Mesothelial cell of epicardium (in vitro differentiated cells): Measurements from ENCODE around the gene PPP3CA. TPM values are rescaled to one million over a fixed set of nuclear protein-coding genes. Genes with fewer than 3 reads are reported as not detected.
"Not testable (repeated sequence)": the region's sequence is repeated elsewhere in the genome, so short reads cannot be mapped to it uniquely, and the experiment has no call there.

Experiments used
- DNase-seq, 2 experiments: peaks; one replicate each; pipeline ENCODE4 v3.0.0; 2021; ENCODE audit warnings: low spot score in 2 of 2; ENCODE audit not compliant: unreplicated experiment in 2 of 2
- H3K27ac Mint-ChIP-seq: 2 replicates; pipeline ENCODE4 v1.8.0; 2021; ENCODE audit warnings: mixed read lengths
- H3K27me3 Mint-ChIP-seq: 2 replicates; pipeline ENCODE4 v1.8.0; 2021; ENCODE audit warnings: low read depth, mixed read lengths
- H3K36me3 Mint-ChIP-seq: 2 replicates; pipeline ENCODE4 v1.8.0; 2021; ENCODE audit warnings: mixed read lengths
- H3K4me1 Mint-ChIP-seq: 2 replicates; pipeline ENCODE4 v1.8.0; 2021; ENCODE audit warnings: mixed read lengths
- H3K4me3 Mint-ChIP-seq: 2 replicates; pipeline ENCODE4 v1.8.0; 2021; ENCODE audit warnings: mild to moderate bottlenecking, moderate library complexity, mixed read lengths
- H3K9me3 Mint-ChIP-seq: 2 replicates; pipeline ENCODE4 v1.8.0; 2021; ENCODE audit warnings: mixed read lengths
- CTCF ChIP-seq: fragments of 200-600 bp; sonication (generic); IDR thresholded peaks from one replicate; pipeline ENCODE4 v1.5.0; 2021; ENCODE audit warnings: antibody characterized with exemption; ENCODE audit not compliant: unreplicated experiment
- total RNA-seq: library from RNA; stranded (reverse); gene quantifications from 3 replicates; pipeline ENCODE4 v1.2.1, GENCODE V29; 2021

Gene PPP3CA
- total RNA-seq, 1 donor from 2014 or later = 23.5 TPM

DNA sequence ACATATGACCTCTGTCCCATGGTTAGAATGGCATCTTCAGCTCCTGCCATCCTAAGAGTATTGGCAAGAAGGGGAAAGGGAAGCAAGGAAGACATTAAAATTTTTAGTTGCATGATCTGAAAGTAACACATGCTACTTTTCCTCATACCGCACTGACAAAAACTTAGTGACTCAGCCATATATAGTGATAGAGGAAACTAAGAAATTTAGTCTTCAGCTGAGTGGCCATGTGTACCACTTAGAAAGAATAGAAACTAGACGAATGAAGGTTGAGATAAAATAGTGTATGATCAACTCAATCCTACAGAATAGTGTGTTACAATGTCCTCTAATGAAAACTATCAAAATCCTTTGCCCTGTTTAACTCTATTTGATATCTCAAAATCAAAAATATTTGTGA, 164.1 kb downstream of the PPP3CA start:
- Mint-ChIP-seq H3K4me3 (no peak overlapping the region), H3K27ac (no peak overlapping the region), H3K4me1 (no peaks in the 10 kb centered on the region), H3K9me3 (peaks cover 17% of the 10 kb centered on the region), H3K36me3 (peaks cover 16% of the 10 kb centered on the region), H3K27me3 (no peaks in the 10 kb centered on the region)
- no peak for TF ChIP-seq CTCF
- no peak for DNase-seq

DNA sequence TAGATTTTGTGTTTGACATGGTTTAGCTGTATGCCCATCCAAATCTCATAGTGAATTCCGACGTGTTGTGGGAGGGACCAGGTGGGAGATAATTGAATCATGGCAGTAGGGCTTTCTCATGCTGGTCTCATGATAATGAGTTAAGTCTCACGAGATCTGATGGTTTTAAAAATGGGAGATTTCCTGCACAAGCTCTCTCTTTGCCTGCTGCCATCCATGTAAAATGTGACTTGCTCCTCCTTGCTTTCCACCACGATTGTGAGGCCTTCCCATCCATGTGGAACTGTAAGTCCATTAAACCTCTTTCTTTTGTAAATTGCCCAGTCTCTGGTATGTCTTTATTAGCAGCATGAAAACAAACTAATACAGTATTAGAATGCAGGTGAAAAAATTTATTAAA, 164.6 kb downstream of the PPP3CA start:
- H3K36me3 Mint-ChIP-seq = peaks cover 16% of the 10 kb centered on the region
- H3K27me3 Mint-ChIP-seq, H3K27ac Mint-ChIP-seq, H3K4me1 Mint-ChIP-seq, H3K4me3 Mint-ChIP-seq, DNase-seq: not testable (repeated sequence)
- H3K9me3 Mint-ChIP-seq = peaks cover 17% of the 10 kb centered on the region

DNA sequence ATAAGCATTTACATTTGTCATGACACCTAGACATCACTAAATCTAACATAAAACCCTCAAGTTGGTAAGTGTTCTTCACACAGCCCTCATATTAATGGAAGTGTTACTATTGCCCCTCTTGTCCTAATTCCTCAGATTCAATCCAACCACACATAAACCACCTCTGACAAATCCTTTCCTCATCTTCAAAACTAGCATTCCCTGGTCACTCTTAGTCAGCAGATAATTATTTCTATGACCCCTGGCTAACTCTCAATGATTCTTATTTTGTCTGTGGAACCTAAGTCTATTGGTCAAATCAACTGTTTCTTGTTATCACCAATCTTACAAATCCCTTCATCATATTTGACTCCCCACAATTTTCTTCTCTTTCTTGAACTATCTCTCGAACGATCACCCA, 168.6 kb downstream of the PPP3CA start:
- Mint-ChIP-seq H3K4me1 (peaks cover 4% of the 10 kb centered on the region), H3K27me3 (no peaks in the 10 kb centered on the region), H3K4me3 (no peak overlapping the region), H3K36me3 (peaks cover 15% of the 10 kb centered on the region), H3K27ac (no peak overlapping the region), H3K9me3 (peaks cover 16% of the 10 kb centered on the region)
- DNase-seq = no peak
- no peak for TF ChIP-seq CTCF

GRCh38 chr4:101177154-101177553, 170.2 kb downstream of the PPP3CA start:
- no peak for TF ChIP-seq CTCF
- H3K4me3 Mint-ChIP-seq = no peak overlapping the region
- peaks cover 3% of the 10 kb centered on the region for H3K9me3 Mint-ChIP-seq
- no peak overlapping the region for H3K27ac Mint-ChIP-seq
- no peak for DNase-seq
- H3K4me1 Mint-ChIP-seq = peaks cover 4% of the 10 kb centered on the region
- H3K27me3 Mint-ChIP-seq = no peaks in the 10 kb centered on the region
- peaks cover 2% of the 10 kb centered on the region for H3K36me3 Mint-ChIP-seq

DNA sequence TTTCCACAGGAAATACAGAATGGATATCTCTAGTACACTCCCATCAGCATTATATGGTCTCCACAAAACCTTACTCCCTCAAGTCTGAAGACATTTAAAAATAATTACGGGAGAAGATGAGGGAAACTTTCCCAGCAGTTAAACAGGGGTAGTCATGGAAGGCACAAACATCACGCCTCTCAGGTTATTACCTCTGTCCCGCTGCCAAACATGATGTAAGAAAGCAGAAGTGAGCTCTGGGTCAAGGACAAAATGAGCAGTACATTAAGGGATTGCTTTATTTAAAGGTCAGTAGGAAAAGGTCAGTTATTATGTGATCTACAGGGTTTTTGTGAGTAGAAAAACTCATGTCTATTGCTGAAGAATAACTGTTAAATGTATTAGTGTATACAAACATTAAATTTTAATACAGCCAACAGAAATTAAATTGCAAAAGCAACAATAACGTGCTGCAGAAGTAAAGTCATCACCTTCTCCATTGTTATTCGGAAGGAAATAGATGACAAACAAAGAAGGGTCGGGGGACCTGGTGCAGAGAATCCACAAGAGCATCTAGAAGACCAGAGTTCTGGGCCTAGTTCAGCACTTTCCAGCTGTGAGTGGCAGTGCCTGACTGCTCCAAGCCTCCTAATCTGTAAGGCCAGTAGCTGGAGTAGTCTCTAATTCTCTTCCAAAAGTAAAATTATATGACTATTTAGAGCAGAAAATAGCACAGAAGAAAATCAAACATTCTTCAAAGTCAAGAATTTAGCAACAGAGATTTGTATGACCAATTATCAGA, 171.2 kb downstream of the PPP3CA start:
- no peak for DNase-seq
- H3K9me3 Mint-ChIP-seq = no peaks in the 10 kb centered on the region
- H3K27ac Mint-ChIP-seq = no peak overlapping the region
- H3K36me3 Mint-ChIP-seq = no peaks in the 10 kb centered on the region
- no peaks in the 10 kb centered on the region for H3K27me3 Mint-ChIP-seq
- no peak overlapping the region for H3K4me3 Mint-ChIP-seq
- peaks cover 4% of the 10 kb centered on the region for H3K4me1 Mint-ChIP-seq
- no peak for TF ChIP-seq CTCF

- Mint-ChIP-seq H3K27me3 (no peaks in the 10 kb centered on the region), H3K4me3 (no peak overlapping the region), H3K36me3 (no peaks in the 10 kb centered on the region), H3K27ac (no peak overlapping the region), H3K4me1 (peaks cover 4% of the 10 kb centered on the region), H3K9me3 (no peaks in the 10 kb centered on the region)
- no peak for DNase-seq
- no peak for TF ChIP-seq CTCF
Observed at GRCh38 chr4:101174679-101175345, 172.5 kb downstream of the PPP3CA start.
